HCT116 (cell line): ENCODE data around the gene NELFB.
"Not testable (repeated sequence)": the region's sequence is repeated elsewhere in the genome, so short reads cannot be mapped to it uniquely, and the experiment has no call there.

Experiments used
- REST ChIP-seq: IDR thresholded peaks from 2 replicates; pipeline ENCODE4 v1.6.1; 2012; ENCODE audit warnings: low read depth
- TF ChIP-seq, protein P1 (sequence below), 3 experiments: fragments of 200-600 bp in 1 of 3; sonication (generic) in 1 of 3; IDR thresholded peaks in 2 of 3; conservative IDR thresholded peaks in 1 of 3; 2 replicates each; pipeline ENCODE4 v1.5.1; 2012 to 2017; ENCODE audit warnings: low read depth in 2 of 3, low read length in 2 of 3, antibody characterized with exemption in 1 of 3, borderline replicate concordance in 1 of 3, control low read depth in 1 of 3, mild to moderate bottlenecking in 1 of 3, mixed read lengths in 1 of 3, mixed run types in 1 of 3, moderate library complexity in 1 of 3; ENCODE audit not compliant: insufficient read depth in 1 of 3

- TF ChIP-seq REST = not testable (repeated sequence)
- TF ChIP-seq, protein P1, sequence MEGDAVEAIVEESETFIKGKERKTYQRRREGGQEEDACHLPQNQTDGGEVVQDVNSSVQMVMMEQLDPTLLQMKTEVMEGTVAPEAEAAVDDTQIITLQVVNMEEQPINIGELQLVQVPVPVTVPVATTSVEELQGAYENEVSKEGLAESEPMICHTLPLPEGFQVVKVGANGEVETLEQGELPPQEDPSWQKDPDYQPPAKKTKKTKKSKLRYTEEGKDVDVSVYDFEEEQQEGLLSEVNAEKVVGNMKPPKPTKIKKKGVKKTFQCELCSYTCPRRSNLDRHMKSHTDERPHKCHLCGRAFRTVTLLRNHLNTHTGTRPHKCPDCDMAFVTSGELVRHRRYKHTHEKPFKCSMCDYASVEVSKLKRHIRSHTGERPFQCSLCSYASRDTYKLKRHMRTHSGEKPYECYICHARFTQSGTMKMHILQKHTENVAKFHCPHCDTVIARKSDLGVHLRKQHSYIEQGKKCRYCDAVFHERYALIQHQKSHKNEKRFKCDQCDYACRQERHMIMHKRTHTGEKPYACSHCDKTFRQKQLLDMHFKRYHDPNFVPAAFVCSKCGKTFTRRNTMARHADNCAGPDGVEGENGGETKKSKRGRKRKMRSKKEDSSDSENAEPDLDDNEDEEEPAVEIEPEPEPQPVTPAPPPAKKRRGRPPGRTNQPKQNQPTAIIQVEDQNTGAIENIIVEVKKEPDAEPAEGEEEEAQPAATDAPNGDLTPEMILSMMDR (IDR thresholded peaks at IDR 0.05 in 2 of 3, conservative IDR thresholded peaks at IDR 0.05 in 1 of 3; ENCODE audit: borderline replicate concordance in 1 of 3, insufficient read depth in 1 of 3, low read depth in 2 of 3, low read length in 2 of 3) = peak; percentile 29 to 46 (median 46); a peak in 4 of 6 replicates
Observed at GRCh38 chr9:137262173-137262908, 7.2 kb downstream of the NELFB start.
